Spleen (tissue), 11 donors: ENCODE results near the gene ARL13B. TPM values are rescaled to one million over a fixed set of nuclear protein-coding genes. Genes with fewer than 3 reads are reported as not detected.

Experiments used
- DNase-seq: peaks from one replicate; pipeline ENCODE4 v3.0.0-alpha.2; 2020
- H3K27ac ChIP-seq, 8 donors: fragments of 200-600 bp; sonication (generic) in 7 of 8; 1 replicate in 4 of 8; 2 replicates in 4 of 8; pipeline versions ENCODE4 v1.5.0 to v1.8.0; 2016 to 2021; ENCODE audit warnings: inconsistent platforms in 4 of 8, mild to moderate bottlenecking in 4 of 8, moderate library complexity in 1 of 8
- H3K27me3 ChIP-seq, 7 donors: fragments of 200-600 bp; sonication (generic) in 6 of 7; replicated peaks in 1 of 7; 1 replicate in 4 of 7; 2 replicates in 3 of 7; pipeline versions ENCODE4 v1.5.0 to v1.8.0; 2016 to 2021; ENCODE audit warnings: inconsistent platforms in 3 of 7, mild to moderate bottlenecking in 1 of 7
- H3K36me3 ChIP-seq, 6 donors: fragments of 200-600 bp; sonication (generic) in 5 of 6; 1 replicate in 4 of 6; 2 replicates in 2 of 6; pipeline versions ENCODE4 v1.5.0 to v1.8.0; 2016 to 2021; ENCODE audit warnings: inconsistent platforms in 2 of 6
- H3K4me1 ChIP-seq, 6 donors: fragments of 200-600 bp; sonication (generic) in 5 of 6; 1 replicate in 3 of 6; 2 replicates in 3 of 6; pipeline versions ENCODE4 v1.5.0 to v1.8.0; 2016 to 2021; ENCODE audit warnings: inconsistent platforms in 3 of 6
- H3K4me3 ChIP-seq, 8 donors: fragments of 200-600 bp; sonication (generic) in 7 of 8; 1 replicate in 4 of 8; 2 replicates in 4 of 8; pipeline versions ENCODE4 v1.5.0 to v1.8.0; 2016 to 2021; ENCODE audit warnings: inconsistent platforms in 4 of 8, mild to moderate bottlenecking in 4 of 8, moderate library complexity in 2 of 8
- H3K9me3 ChIP-seq, 8 donors: fragments of 200-600 bp; sonication (generic) in 7 of 8; 1 replicate in 4 of 8; 2 replicates in 4 of 8; pipeline versions ENCODE4 v1.5.0 to v1.8.0; 2016 to 2021; ENCODE audit warnings: inconsistent platforms in 4 of 8
- POLR2A ChIP-seq, 3 donors: fragments of 450-650 bp; IDR thresholded peaks; one replicate each; pipeline ENCODE4 v1.5.1; 2017; ENCODE audit warnings: antibody characterized with exemption in 3 of 3, mild to moderate bottlenecking in 1 of 3
- POLR2AphosphoS5 ChIP-seq, 3 donors: sonication (generic); formaldehyde crosslinking; IDR thresholded peaks; one replicate each; pipeline ENCODE4 v1.5.1; 2017; ENCODE audit warnings: antibody characterized with exemption in 3 of 3
- WGBS, 5 donors: extraction: QIAGEN DNeasy Blood & Tissue Kit in 3 of 5; methylation state at CpG; one replicate each; pipeline versions ENCODE4 v1.1.5 to v1.1.7; 2013 to 2018; 5-methylcytosine and 5-hydroxymethylcytosine counted together
- intact Hi-C: fragments of 100-400 bp; cut with DNase I; formaldehyde crosslinking; loops from one replicate; pipeline ENCODE4 v1.15.0; 2023; ENCODE audit warnings: low total_unique reads
- polyA plus RNA-seq, 3 donors: library from polyadenylated mRNA; stranded (reverse); fragments of 200-250 nt; gene quantifications; one replicate each; pipeline ENCODE4 v1.2.1, GENCODE V29; 2013
- total RNA-seq, 7 donors: library from RNA; depleted of rRNA in 3 of 7; stranded (reverse); fragments of >200 nt in 3 of 7; fragmentation: NEBNext Ultra II Directional in 4 of 7; extraction: Animal tissue kit (Norgen Biotek cat#: 25700) in 4 of 7; gene quantifications; one replicate each; pipeline versions ENCODE4 v1.1.0 to v1.2.1, GENCODE V29; 2016 to 2021
- TF ChIP-seq, protein P1 (sequence below), 11 experiments: fragments of 200-600 bp in 7 of 11; fragments of 450-650 bp in 4 of 11; sonication (generic) in 4 of 11; IDR thresholded peaks in 8 of 11; conservative IDR thresholded peaks in 3 of 11; 1 replicate in 7 of 11; 2 replicates in 4 of 11; pipeline versions ENCODE4 v1.4.0 to v1.8.0; 2016 to 2021; ENCODE audit warnings: antibody characterized with exemption in 11 of 11, inconsistent platforms in 4 of 11, mild to moderate bottlenecking in 1 of 11
- donor health status: healthy with polysubstance abuse.
- donor health status: DM: no; HTN: no; CAD: no; lungs with moderate emphysema.
- donor health status: DM: no; HTN: no; CAD: no.
- donor health status: Bipolar disorder and iron deficiency.
- donor health status: healthy.
- donor health status: DM: no; HTN: no; CAD: no.
- donor health status: DM: yes; HTN: yes; CAD: no.

Gene ARL13B
- total and polyA plus RNA-seq, 10 donors, result 3.0 to 15.7 (median 9.5) TPM

DNA sequence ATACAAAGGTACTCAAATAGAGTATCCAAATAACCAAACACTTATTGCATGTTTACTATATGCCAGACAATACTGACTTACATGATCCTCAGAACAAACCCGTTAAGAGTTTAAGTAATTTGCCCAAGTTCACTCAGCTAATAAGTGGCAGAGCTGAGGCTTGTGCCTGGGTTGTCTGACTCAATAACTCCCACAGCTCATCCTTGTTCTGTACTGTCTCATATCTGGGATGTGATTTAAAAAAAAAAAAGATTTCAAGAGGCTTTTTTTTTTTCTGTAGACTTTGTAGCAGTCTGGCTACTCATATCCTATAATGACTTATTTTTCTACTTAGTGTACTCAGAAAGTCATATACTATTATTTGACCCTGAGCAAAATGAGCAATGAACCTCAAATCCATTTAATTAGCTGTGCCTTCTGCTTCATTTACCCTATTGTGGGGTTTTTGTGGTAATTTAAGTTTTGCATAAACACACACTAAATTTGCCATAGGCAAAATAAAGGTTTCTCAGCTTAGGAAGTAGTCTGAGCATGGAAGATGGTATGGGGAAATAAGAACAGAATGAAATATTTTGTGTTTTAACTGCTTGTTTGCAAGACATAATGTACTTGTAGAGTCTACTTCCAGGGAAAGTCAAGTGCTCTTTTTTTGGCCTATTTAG is 86.0 kb downstream of the ARL13B start:
- intact Hi-C loops, result loop anchor here (10.0 kb wide), 1 partner anchor 61 kb away; no protein-coding TSS in a partner anchor
- no peak for TF ChIP-seq POLR2AphosphoS5 (IDR thresholded peaks at IDR 0.05)
- no peak for TF ChIP-seq POLR2A (IDR thresholded peaks at IDR 0.05)
- TF ChIP-seq, protein P1, sequence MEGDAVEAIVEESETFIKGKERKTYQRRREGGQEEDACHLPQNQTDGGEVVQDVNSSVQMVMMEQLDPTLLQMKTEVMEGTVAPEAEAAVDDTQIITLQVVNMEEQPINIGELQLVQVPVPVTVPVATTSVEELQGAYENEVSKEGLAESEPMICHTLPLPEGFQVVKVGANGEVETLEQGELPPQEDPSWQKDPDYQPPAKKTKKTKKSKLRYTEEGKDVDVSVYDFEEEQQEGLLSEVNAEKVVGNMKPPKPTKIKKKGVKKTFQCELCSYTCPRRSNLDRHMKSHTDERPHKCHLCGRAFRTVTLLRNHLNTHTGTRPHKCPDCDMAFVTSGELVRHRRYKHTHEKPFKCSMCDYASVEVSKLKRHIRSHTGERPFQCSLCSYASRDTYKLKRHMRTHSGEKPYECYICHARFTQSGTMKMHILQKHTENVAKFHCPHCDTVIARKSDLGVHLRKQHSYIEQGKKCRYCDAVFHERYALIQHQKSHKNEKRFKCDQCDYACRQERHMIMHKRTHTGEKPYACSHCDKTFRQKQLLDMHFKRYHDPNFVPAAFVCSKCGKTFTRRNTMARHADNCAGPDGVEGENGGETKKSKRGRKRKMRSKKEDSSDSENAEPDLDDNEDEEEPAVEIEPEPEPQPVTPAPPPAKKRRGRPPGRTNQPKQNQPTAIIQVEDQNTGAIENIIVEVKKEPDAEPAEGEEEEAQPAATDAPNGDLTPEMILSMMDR (IDR thresholded peaks at IDR 0.05 in 8 of 11, conservative IDR thresholded peaks at IDR 0.05 in 3 of 11), result no peak

DNA sequence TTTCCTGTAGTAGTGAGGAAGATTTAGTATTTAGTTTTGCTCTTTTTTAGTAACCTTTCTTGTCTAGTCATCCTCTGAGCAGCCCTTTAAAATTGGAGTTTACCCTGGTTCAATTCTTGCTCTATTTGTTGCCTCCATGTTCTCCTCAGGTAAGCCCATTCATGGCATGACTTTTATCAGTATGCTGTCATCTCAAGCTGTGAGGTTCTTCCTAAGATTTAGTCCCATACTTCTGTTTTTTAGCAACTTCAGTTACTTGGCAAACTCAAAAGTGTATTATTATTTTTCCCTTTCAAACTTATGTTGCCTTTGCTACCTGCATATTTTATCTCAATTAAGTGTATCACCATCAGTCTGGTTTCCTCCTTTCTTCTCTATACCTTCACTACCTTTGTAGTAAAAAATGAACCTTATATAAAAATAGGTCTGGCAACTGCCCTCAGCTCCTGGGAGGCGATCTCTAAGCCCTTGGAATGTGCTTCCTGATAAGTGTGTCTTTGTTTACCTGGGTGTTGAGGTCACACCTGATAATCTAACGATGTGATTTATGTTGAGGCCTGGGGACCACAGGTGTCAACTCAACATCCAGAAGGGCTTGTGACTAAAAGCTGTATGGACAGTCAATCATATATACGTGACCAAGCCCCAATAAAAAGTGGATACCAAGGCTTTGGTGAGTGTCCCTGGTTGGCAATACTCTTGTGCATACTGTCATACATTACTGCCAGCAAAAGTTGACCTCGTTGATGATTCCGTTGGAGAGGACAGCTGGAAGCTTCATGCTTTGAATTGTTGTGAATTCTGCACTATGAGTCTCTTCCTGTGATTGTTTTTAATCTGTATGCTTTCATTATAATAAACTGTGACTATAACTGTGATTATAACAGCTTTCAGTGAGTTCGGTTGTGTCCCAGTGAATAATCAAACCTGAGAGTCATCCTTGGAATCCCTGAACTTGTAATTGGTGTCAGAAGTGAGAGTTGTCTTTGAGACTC is 86.8 kb downstream of the ARL13B start:
- no peaks in the 10 kb centered on the region for H3K27me3 ChIP-seq
- DNase-seq, result no peak
- H3K36me3 ChIP-seq, result peaks cover 0 to 34% (median 7%) of the 10 kb centered on the region in 6 donors
- WGBS, 5 donors, result 78 to 89% (median 83%) methylated on average over 6 of the region's 6 CpGs
- peaks cover 25 to 77% (median 53%) of the 10 kb centered on the region in 6 donors for H3K4me1 ChIP-seq
- no peak overlapping the region for H3K4me3 ChIP-seq
- intact Hi-C loops, result loop anchor here (10.0 kb wide), 1 partner anchor 62 kb away; no protein-coding TSS in a partner anchor
- H3K27ac ChIP-seq, result peak overlapping the region in 1 of 8 donors; percentile 34
- no peaks in the 10 kb centered on the region for H3K9me3 ChIP-seq
- TF ChIP-seq POLR2AphosphoS5 (IDR thresholded peaks at IDR 0.05) (no peak), POLR2A (IDR thresholded peaks at IDR 0.05) (no peak)
- TF ChIP-seq, protein P1 (IDR thresholded peaks at IDR 0.05 in 8 of 11, conservative IDR thresholded peaks at IDR 0.05 in 3 of 11), result no peak

More for the DNA sequence above, 86.0 kb downstream of the ARL13B start:
- peaks cover 25 to 75% (median 51%) of the 10 kb centered on the region in 6 donors for H3K4me1 ChIP-seq
- WGBS, 5 donors, result 77 to 89% (median 88%) methylated on average over 1 of the region's 1 CpG
- DNase-seq, result no peak
- H3K9me3 ChIP-seq, result no peaks in the 10 kb centered on the region
- H3K27me3 ChIP-seq, result no peaks in the 10 kb centered on the region
- H3K4me3 ChIP-seq, result no peak overlapping the region
- H3K27ac ChIP-seq, result no peak overlapping the region
- H3K36me3 ChIP-seq, result peaks cover 0 to 28% (median 7%) of the 10 kb centered on the region in 6 donors

DNA sequence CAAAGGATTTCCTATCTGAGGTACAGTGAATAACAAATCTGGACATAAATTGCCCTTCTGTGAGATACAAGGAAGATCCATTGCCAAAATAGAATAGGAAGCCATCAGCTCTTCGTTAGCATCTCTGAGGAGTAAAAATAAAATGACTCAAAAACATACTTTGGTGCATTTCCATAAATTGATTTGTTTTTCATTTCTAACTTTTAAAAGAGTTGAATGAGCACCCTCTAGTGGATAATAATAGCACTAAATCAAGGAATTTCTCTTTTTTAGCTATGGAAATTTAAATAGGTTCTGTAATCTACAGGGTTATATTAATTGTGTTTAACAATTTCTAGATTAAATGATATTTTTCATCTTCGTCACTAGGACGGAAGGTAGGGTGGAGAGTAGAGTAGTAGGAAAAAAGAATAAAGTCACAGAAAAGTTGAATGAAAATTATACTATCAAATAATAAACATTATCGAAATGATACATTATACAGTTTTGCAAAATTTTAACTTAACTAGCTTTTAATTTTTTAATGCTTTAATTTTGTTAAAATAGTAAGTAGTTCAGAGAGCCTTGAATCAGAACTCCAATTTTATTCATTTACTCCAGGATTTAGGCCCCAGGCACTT is 89.3 kb downstream of the ARL13B start:
- peaks cover 0 to 4% (median 0%) of the 10 kb centered on the region in 8 donors for H3K9me3 ChIP-seq
- no peaks in the 10 kb centered on the region for H3K27me3 ChIP-seq
- H3K27ac ChIP-seq, result no peak overlapping the region
- no peak overlapping the region for H3K4me3 ChIP-seq
- peaks cover 0 to 48% (median 7%) of the 10 kb centered on the region in 6 donors for H3K36me3 ChIP-seq
- peaks cover 17 to 64% (median 43%) of the 10 kb centered on the region in 6 donors for H3K4me1 ChIP-seq
- intact Hi-C loops, result loop anchor here (10.0 kb wide), 1 partner anchor 65 kb away; no protein-coding TSS in a partner anchor
- TF ChIP-seq POLR2AphosphoS5 (IDR thresholded peaks at IDR 0.05), result no peak
- TF ChIP-seq POLR2A (IDR thresholded peaks at IDR 0.05), result no peak
- TF ChIP-seq, protein P1 (IDR thresholded peaks at IDR 0.05 in 8 of 11, conservative IDR thresholded peaks at IDR 0.05 in 3 of 11), result peak; percentile 11 to 68 (median 59)
- no peak for DNase-seq
- WGBS, 5 donors, result 45 to 67% (median 60%) methylated on average over 4 of the region's 4 CpGs
